Gastroesophageal sphincter (tissue), 4 donors: ENCODE measurements around the gene PDCL3. TPM values are rescaled to one million over a fixed set of nuclear protein-coding genes. Genes with fewer than 3 reads are reported as not detected.

ENCODE experiments used
- ATAC-seq: fragments of 150-250 bp; one replicate; pipeline ENCODE4 v1.9.1; 2016; ENCODE audit warnings: mild to moderate bottlenecking, moderate library complexity
- H3K27ac ChIP-seq, 4 donors: fragments of 200-600 bp; sonication (generic) in 3 of 4; 1 replicate in 3 of 4; 2 replicates in 1 of 4; pipeline ENCODE4 v1.5.1; 2016 to 2019
- H3K27me3 ChIP-seq: fragments of 200-600 bp; sonication (generic); one replicate; pipeline ENCODE4 v1.5.1; 2019
- H3K36me3 ChIP-seq, 2 donors: fragments of 200-600 bp; sonication (generic); one replicate each; pipeline ENCODE4 v1.5.1; 2019; ENCODE audit warnings: control low read depth in 1 of 2
- H3K4me1 ChIP-seq, 3 donors: fragments of 200-600 bp; sonication (generic); 1 replicate in 2 of 3; 2 replicates in 1 of 3; pipeline ENCODE4 v1.5.1; 2016 to 2019; ENCODE audit warnings: control low read depth in 2 of 3
- H3K4me3 ChIP-seq, 2 donors: fragments of 200-600 bp; sonication (generic); one replicate each; pipeline ENCODE4 v1.5.1; 2019; ENCODE audit warnings: mild to moderate bottlenecking in 1 of 2, moderate library complexity in 1 of 2
- H3K9me3 ChIP-seq, 3 donors: fragments of 200-600 bp; sonication (generic); one replicate each; pipeline ENCODE4 v1.5.1; 2017 to 2019; ENCODE audit warnings: control low read depth in 2 of 3
- EP300 ChIP-seq: sonication (generic); formaldehyde crosslinking; IDR thresholded peaks from one replicate; pipeline ENCODE4 v1.6.1; 2017; ENCODE audit warnings: antibody characterized with exemption, mild to moderate bottlenecking
- POLR2A ChIP-seq, 2 donors: fragments of 450-650 bp; IDR thresholded peaks; one replicate each; pipeline ENCODE4 v1.6.1; 2017; ENCODE audit warnings: antibody characterized with exemption in 2 of 2, mild to moderate bottlenecking in 2 of 2, moderate library complexity in 1 of 2
- POLR2AphosphoS5 ChIP-seq: sonication (generic); formaldehyde crosslinking; IDR thresholded peaks from one replicate; pipeline ENCODE4 v1.6.1; 2017; ENCODE audit warnings: antibody characterized with exemption
- WGBS, 2 donors: methylation state at CpG; one replicate each; pipeline ENCODE4 v1.1.5; 2018; ENCODE audit warnings: low coverage in 1 of 2; 5-methylcytosine and 5-hydroxymethylcytosine counted together
- total RNA-seq, 4 donors: library from RNA; depleted of rRNA; stranded (reverse); fragments of >200 nt; gene quantifications; one replicate each; pipeline ENCODE4 v1.1.0, GENCODE V29; 2016
- TF ChIP-seq, protein P1 (sequence below), 4 experiments: fragments of 200-600 bp in 2 of 4; fragments of 450-650 bp in 2 of 4; sonication (generic) in 1 of 4; IDR thresholded peaks; one replicate each; pipeline ENCODE4 v1.5.1; 2017 to 2019; ENCODE audit warnings: antibody characterized with exemption in 4 of 4, mild to moderate bottlenecking in 2 of 4, moderate library complexity in 2 of 4

The PDCL3 gene
- total RNA-seq, 4 donors from 2014 or later = 20.5 to 63.8 (median 42.5) TPM

- no peaks in the 10 kb centered on the region for H3K27me3 ChIP-seq
Measured at GRCh38 chr2:100580367-100581276, 17.8 kb downstream of the PDCL3 start.

GRCh38 chr2:100581277-100581612, 18.5 kb downstream of the PDCL3 start:
- Histone ChIP-seq H3K36me3 (peaks cover 0 to 20% of the 10 kb centered on the region in 2 donors), H3K9me3 (no peaks in the 10 kb centered on the region), H3K4me3 (no peak overlapping the region), H3K4me1 (no peaks in the 10 kb centered on the region), H3K27me3 (no peaks in the 10 kb centered on the region), H3K27ac (no peak overlapping the region)
- TF ChIP-seq POLR2AphosphoS5 (no peak), EP300 (no peak), POLR2A (IDR thresholded peaks at IDR 0.05) (no peak)
- TF ChIP-seq, protein P1, sequence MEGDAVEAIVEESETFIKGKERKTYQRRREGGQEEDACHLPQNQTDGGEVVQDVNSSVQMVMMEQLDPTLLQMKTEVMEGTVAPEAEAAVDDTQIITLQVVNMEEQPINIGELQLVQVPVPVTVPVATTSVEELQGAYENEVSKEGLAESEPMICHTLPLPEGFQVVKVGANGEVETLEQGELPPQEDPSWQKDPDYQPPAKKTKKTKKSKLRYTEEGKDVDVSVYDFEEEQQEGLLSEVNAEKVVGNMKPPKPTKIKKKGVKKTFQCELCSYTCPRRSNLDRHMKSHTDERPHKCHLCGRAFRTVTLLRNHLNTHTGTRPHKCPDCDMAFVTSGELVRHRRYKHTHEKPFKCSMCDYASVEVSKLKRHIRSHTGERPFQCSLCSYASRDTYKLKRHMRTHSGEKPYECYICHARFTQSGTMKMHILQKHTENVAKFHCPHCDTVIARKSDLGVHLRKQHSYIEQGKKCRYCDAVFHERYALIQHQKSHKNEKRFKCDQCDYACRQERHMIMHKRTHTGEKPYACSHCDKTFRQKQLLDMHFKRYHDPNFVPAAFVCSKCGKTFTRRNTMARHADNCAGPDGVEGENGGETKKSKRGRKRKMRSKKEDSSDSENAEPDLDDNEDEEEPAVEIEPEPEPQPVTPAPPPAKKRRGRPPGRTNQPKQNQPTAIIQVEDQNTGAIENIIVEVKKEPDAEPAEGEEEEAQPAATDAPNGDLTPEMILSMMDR (IDR thresholded peaks at IDR 0.05) = no peak
- ATAC-seq = no peak
- WGBS, 2 donors = 70 to 100% methylated on average over 1 of the region's 1 CpG

More at GRCh38 chr2:100580367-100581276, 17.8 kb downstream of the PDCL3 start:
- peaks cover 0 to 26% of the 10 kb centered on the region in 2 donors for H3K36me3 ChIP-seq
- TF ChIP-seq, protein P1 (IDR thresholded peaks at IDR 0.05) = no peak
- TF ChIP-seq POLR2AphosphoS5 (no peak), EP300 (no peak), POLR2A (IDR thresholded peaks at IDR 0.05) (no peak)
- 56 to 77% methylated on average over 6 to 11 of the region's 15 CpGs for WGBS, 2 donors
- ATAC-seq = no peak
- H3K27ac ChIP-seq = peak overlapping the region in 1 of 4 donors; percentile 7
- H3K4me1 ChIP-seq = no peaks in the 10 kb centered on the region
- H3K9me3 ChIP-seq = no peaks in the 10 kb centered on the region
- no peak overlapping the region for H3K4me3 ChIP-seq

- 46 to 73% methylated on average over 3 of the region's 3 CpGs for WGBS, 2 donors
- no peaks in the 10 kb centered on the region for H3K4me1 ChIP-seq
- H3K27me3 ChIP-seq = no peaks in the 10 kb centered on the region
- H3K36me3 ChIP-seq = no peaks in the 10 kb centered on the region
- H3K27ac ChIP-seq = no peak overlapping the region
- ATAC-seq = no peak
- no peak for TF ChIP-seq EP300
- no peak for TF ChIP-seq POLR2A (IDR thresholded peaks at IDR 0.05)
- TF ChIP-seq POLR2AphosphoS5 = no peak
- TF ChIP-seq, protein P1 (IDR thresholded peaks at IDR 0.05) = no peak
- no peaks in the 10 kb centered on the region for H3K9me3 ChIP-seq
- H3K4me3 ChIP-seq = no peak overlapping the region
Measured at GRCh38 chr2:100584816-100585215, 22.0 kb downstream of the PDCL3 start.

DNA sequence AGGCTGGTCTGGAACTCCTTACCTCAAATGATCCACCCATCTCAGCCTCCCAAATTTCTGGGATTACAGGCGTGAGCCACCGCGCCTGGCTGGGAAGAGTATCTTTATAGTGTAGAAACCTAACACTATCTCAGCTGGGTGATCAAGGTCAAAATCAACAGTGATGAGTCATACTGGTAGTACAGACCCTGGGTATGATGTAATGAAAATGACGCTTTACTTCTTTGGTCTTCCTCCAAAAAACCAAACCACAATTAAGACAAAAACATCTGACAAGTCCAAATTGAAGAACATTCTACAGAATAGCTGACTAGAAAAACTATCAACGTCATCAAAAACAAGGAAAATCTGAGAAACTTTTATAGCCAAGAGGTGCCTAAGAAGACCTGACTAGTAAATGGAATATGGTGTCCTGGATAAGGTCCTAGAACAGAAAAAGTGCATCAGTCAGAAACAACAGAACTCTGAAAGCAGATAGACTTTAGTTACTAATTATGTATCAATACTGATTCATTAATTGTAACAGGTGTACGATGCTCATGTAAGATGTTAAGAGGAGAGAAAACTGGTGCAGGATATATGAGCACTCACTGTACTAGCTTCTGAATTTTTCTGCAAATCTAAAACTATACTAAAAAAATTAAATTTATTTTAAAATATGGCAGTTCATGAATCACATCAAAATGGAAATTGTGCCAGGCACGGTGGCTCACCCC, 25.4 kb downstream of the PDCL3 start:
- H3K4me3 ChIP-seq = no peak overlapping the region
- WGBS, 2 donors = 54 to 81% methylated on average over 4 to 7 of the region's 7 CpGs
- no peaks in the 10 kb centered on the region for H3K27me3 ChIP-seq
- TF ChIP-seq POLR2AphosphoS5 (no peak), POLR2A (IDR thresholded peaks at IDR 0.05) (no peak), EP300 (no peak)
- TF ChIP-seq, protein P1 (IDR thresholded peaks at IDR 0.05) = no peak
- H3K9me3 ChIP-seq = no peaks in the 10 kb centered on the region
- no peaks in the 10 kb centered on the region for H3K36me3 ChIP-seq
- no peaks in the 10 kb centered on the region for H3K4me1 ChIP-seq
- H3K27ac ChIP-seq = no peak overlapping the region
- no peak for ATAC-seq
